ENCODE data around the gene CCR5AS.

CCR5AS gene

DNA sequence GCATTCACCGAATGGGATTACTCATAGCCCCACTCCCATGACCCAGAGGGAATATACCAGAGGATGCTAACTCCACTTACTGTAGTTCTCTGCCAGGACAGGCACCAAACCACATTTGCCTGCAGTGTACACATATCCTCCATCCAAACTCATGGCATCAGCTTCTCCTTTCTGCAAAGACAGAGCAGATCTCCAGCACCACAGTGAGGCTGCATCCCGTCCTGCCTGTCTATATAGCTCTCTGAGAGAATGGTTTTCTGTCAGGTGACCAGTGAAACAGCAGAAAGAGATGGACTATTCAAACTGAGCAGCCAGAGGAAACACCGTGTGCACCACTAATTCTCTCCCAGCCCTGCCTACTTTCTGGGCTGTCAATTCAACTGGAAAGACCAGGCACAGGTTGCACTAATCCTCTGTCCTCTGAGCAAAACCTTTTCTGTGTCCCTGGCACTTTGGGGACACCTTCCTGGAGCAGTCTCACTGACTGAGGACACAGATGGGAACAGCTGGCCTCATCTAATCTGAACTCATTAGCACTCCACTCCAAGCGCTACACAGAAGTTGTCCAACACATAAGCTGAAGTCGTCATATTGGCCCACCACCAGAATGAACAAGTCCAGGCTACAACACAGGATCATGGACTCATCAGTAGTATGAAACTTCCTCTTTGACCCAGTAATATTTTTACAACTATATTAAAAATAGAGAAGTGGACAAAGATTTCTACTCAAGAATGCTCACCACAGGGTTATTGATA lies 40.5 kb upstream of the CCR5AS start:
- intact Hi-C loops (cut with DNase I) = no loop called here
- no peak overlapping the region for H3K4me3 ChIP-seq
- no peaks in the 10 kb centered on the region for H3K4me1 ChIP-seq
- no peaks in the 10 kb centered on the region for H3K9me3 ChIP-seq
- TF ChIP-seq POLR2A (IDR thresholded peaks at IDR 0.05) (no peak), CTCF (IDR thresholded peaks at IDR 0.05) (no peak), POLR2AphosphoS5 (IDR thresholded peaks at IDR 0.05; ENCODE audit: insufficient read depth in 1 of 2, low read depth in 1 of 2) (no peak)
- no peak overlapping the region for H3K27ac ChIP-seq
- H3K27me3 ChIP-seq = no peaks in the 10 kb centered on the region
- H3K36me3 ChIP-seq = no peaks in the 10 kb centered on the region
- no peak for DNase-seq (ENCODE audit: extremely low spot score in 2 of 2)

- no peak overlapping the region for H3K4me3 ChIP-seq
- DNase-seq (ENCODE audit: extremely low spot score in 2 of 2) = no peak
- no peaks in the 10 kb centered on the region for H3K27me3 ChIP-seq
- no peaks in the 10 kb centered on the region for H3K9me3 ChIP-seq
- TF ChIP-seq CTCF (IDR thresholded peaks at IDR 0.05) = peak in 2 of 3 experiments; percentile 6 to 62
- no peak for TF ChIP-seq POLR2AphosphoS5 (IDR thresholded peaks at IDR 0.05; ENCODE audit: insufficient read depth in 1 of 2, low read depth in 1 of 2)
- no peaks in the 10 kb centered on the region for H3K4me1 ChIP-seq
- intact Hi-C loops (cut with DNase I) = no loop called here
- H3K36me3 ChIP-seq = no peaks in the 10 kb centered on the region
- H3K27ac ChIP-seq = no peak overlapping the region
Observed at GRCh38 chr3:46442576-46443530, 36.0 kb upstream of the CCR5AS start.

DNA sequence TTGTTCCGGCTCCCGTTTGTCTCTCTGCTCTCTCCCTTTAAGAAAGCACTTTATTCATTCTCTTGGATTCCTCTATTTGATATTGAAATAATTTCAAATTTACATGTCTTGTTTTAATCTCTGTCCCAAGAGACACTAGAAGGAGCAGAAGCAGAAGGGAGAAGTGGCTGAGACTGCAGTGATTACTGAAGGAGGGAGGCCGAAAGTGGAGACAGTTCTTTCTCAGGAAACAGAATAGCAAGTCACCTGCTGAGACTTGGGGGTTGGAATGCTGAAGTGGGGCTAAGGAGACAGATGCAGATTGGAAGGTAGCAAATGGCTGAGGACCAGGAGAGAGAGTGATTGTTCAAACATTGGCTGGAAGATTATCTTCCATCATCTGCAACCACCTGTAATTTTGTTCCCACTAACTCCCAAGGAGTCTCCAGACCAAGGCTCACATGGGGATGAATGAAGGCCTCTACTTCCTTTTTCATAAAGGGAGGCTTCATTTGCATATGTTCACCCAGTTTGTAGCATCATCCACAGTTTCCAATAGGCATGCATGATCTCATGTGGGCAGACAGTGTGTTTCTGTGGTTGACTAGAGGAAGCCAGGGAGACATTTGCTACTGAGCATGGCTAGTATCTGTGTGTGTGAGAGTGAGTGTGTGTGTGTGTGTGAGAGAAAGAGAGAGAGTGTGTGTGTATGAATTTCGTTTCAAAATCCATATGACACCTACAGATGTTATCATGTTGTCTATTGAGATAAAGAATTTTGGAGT lies 33.8 kb upstream of the CCR5AS start:
- no peak for DNase-seq (ENCODE audit: extremely low spot score in 2 of 2)
- Histone ChIP-seq H3K9me3 (no peaks in the 10 kb centered on the region), H3K4me3 (no peak overlapping the region), H3K27ac (no peak overlapping the region), H3K36me3 (no peaks in the 10 kb centered on the region), H3K27me3 (no peaks in the 10 kb centered on the region), H3K4me1 (no peaks in the 10 kb centered on the region)
- no peak for TF ChIP-seq POLR2AphosphoS5 (IDR thresholded peaks at IDR 0.05; ENCODE audit: insufficient read depth in 1 of 2, low read depth in 1 of 2)
- TF ChIP-seq CTCF (IDR thresholded peaks at IDR 0.05) = no peak
- no peak for TF ChIP-seq POLR2A (IDR thresholded peaks at IDR 0.05)
- intact Hi-C loops (cut with DNase I) = no loop called here

GRCh38 chr3:46438831-46439230 lies 32.0 kb upstream of the CCR5AS start:
- Histone ChIP-seq H3K4me1 (no peaks in the 10 kb centered on the region), H3K27ac (no peak overlapping the region), H3K27me3 (no peaks in the 10 kb centered on the region), H3K36me3 (no peaks in the 10 kb centered on the region), H3K9me3 (no peaks in the 10 kb centered on the region), H3K4me3 (no peak overlapping the region)
- no peak for TF ChIP-seq CTCF (IDR thresholded peaks at IDR 0.05)
- TF ChIP-seq POLR2A (IDR thresholded peaks at IDR 0.05) = no peak
- TF ChIP-seq POLR2AphosphoS5 (IDR thresholded peaks at IDR 0.05; ENCODE audit: insufficient read depth in 1 of 2, low read depth in 1 of 2) = no peak
- no peak for DNase-seq (ENCODE audit: extremely low spot score in 2 of 2)
- intact Hi-C loops (cut with DNase I) = no loop called here

All from vagina (tissue), 2 donors.